Ascending aorta (tissue), 2 donors: ENCODE results near the gene JUNB. TPM values are rescaled to one million over a fixed set of nuclear protein-coding genes. Genes with fewer than 3 reads are reported as not detected.

Experiments used
- DNase-seq, 2 donors: peaks; one replicate each; pipeline ENCODE4 v3.0.0-alpha.2; 2019; ENCODE audit warnings: low spot score in 2 of 2
- H3K27ac ChIP-seq, 2 donors: fragments of 200-600 bp; sonication (generic); one replicate each; pipeline ENCODE4 v1.5.1; 2016 to 2017; ENCODE audit warnings: mild to moderate bottlenecking in 1 of 2
- H3K27me3 ChIP-seq: fragments of 200-600 bp; sonication (generic); one replicate; pipeline ENCODE4 v1.5.1; 2017
- H3K36me3 ChIP-seq, 2 donors: fragments of 200-600 bp; sonication (generic); one replicate each; pipeline ENCODE4 v1.5.1; 2016
- H3K4me1 ChIP-seq, 2 donors: fragments of 200-600 bp; sonication (generic); one replicate each; pipeline ENCODE4 v1.5.1; 2016 to 2017; ENCODE audit warnings: mild to moderate bottlenecking in 1 of 2
- H3K4me3 ChIP-seq, 2 donors: fragments of 200-600 bp; sonication (generic); one replicate each; pipeline ENCODE4 v1.5.1; 2016 to 2017; ENCODE audit warnings: mild to moderate bottlenecking in 1 of 2
- H3K9me3 ChIP-seq, 2 donors: fragments of 200-600 bp; sonication (generic); one replicate each; pipeline ENCODE4 v1.5.1; 2016
- CTCF ChIP-seq, 3 experiments: fragments of 200-600 bp in 2 of 3; fragments of 450-650 bp in 1 of 3; sonication (generic) in 2 of 3; IDR thresholded peaks; one replicate each; pipeline ENCODE4 v1.5.1; 2016 to 2019; ENCODE audit warnings: antibody characterized with exemption in 3 of 3, mild to moderate bottlenecking in 1 of 3, moderate library complexity in 1 of 3
- intact Hi-C: fragments of 100-400 bp; cut with DNase I; formaldehyde crosslinking; loops from one replicate; pipeline ENCODE4 v1.15.1; 2023
- total RNA-seq: library from RNA; depleted of rRNA; stranded (reverse); fragments of >200 nt; gene quantifications from one replicate; pipeline ENCODE4 v1.1.0, GENCODE V29; 2016

The JUNB gene
- total RNA-seq, 1 donor from 2014 or later: 3,581 TPM

- H3K4me1 ChIP-seq: no peaks in the 10 kb centered on the region
- no peak within 1 kb of the TSS for H3K4me3 ChIP-seq
- H3K27me3 ChIP-seq: no peaks in the 10 kb centered on the region
- H3K36me3 ChIP-seq: peaks cover 16 to 17% of the 10 kb centered on the region in 2 donors
- intact Hi-C loops: no loop called here
- no peak for DNase-seq
- no peaks in the 10 kb centered on the region for H3K9me3 ChIP-seq
- TF ChIP-seq CTCF (IDR thresholded peaks at IDR 0.05): no peak
- H3K27ac ChIP-seq: no peak within 1 kb of the TSS
Observed at GRCh38 chr19:12751635-12752034, 39.7 kb upstream of the JUNB start, which contains the start of gene BEST2. TSS of gene BEST2 (plus strand) at chr19:12751791. CDS start at chr19:12752593, 802 bp downstream.

- TF ChIP-seq CTCF (IDR thresholded peaks at IDR 0.05): no peak
- Histone ChIP-seq H3K4me1 (no peaks in the 10 kb centered on the region), H3K9me3 (no peaks in the 10 kb centered on the region), H3K27ac (no peak overlapping the region), H3K36me3 (peaks cover 10 to 11% of the 10 kb centered on the region in 2 donors), H3K27me3 (no peaks in the 10 kb centered on the region), H3K4me3 (no peak overlapping the region)
- no peak for DNase-seq
- intact Hi-C loops: no loop called here
Observed at GRCh38 chr19:12752056-12752781, 39.1 kb upstream of the JUNB start.

GRCh38 chr19:12754465-12755196 is 36.7 kb upstream of the JUNB start:
- intact Hi-C loops: no loop called here
- H3K4me1 ChIP-seq: peaks cover 0 to 3% of the 10 kb centered on the region in 2 donors
- no peak for TF ChIP-seq CTCF (IDR thresholded peaks at IDR 0.05)

GRCh38 chr19:12756150-12756883 is 35.0 kb upstream of the JUNB start:
- peaks cover 0 to 3% of the 10 kb centered on the region in 2 donors for H3K4me1 ChIP-seq
- intact Hi-C loops: no loop called here
- no peak for DNase-seq
- H3K4me3 ChIP-seq: no peak overlapping the region
- no peak overlapping the region for H3K27ac ChIP-seq
- H3K27me3 ChIP-seq: no peaks in the 10 kb centered on the region
- no peaks in the 10 kb centered on the region for H3K9me3 ChIP-seq
- no peaks in the 10 kb centered on the region for H3K36me3 ChIP-seq
- TF ChIP-seq CTCF (IDR thresholded peaks at IDR 0.05): no peak

More at GRCh38 chr19:12754465-12755196, 36.7 kb upstream of the JUNB start:
- DNase-seq: no peak
- no peak overlapping the region for H3K27ac ChIP-seq
- no peaks in the 10 kb centered on the region for H3K27me3 ChIP-seq
- H3K9me3 ChIP-seq: no peaks in the 10 kb centered on the region
- no peak overlapping the region for H3K4me3 ChIP-seq
- H3K36me3 ChIP-seq: no peaks in the 10 kb centered on the region

GRCh38 chr19:12757544-12758274 is 33.6 kb upstream of the JUNB start:
- peak; percentile 93 to 96 (median 93) for TF ChIP-seq CTCF (IDR thresholded peaks at IDR 0.05)
- intact Hi-C loops: no loop called here
- Histone ChIP-seq H3K36me3 (peaks cover 1 to 2% of the 10 kb centered on the region in 2 donors), H3K4me3 (peak overlapping the region; percentile 34 to 60), H3K27ac (peak overlapping the region; percentile 36 to 41), H3K9me3 (no peaks in the 10 kb centered on the region), H3K4me1 (peaks cover 0 to 3% of the 10 kb centered on the region in 2 donors), H3K27me3 (no peaks in the 10 kb centered on the region)
- DNase-seq: peak in 1 of 2 donors; percentile 82
